ENCODE data around the gene ATF6B.

ATF6B gene

GRCh38 chr6:32127409-32127716, 683 bp downstream of the ATF6B start:
- H3K4me3 Mint-ChIP-seq: peak overlapping the region; percentile 100
- no peaks in the 10 kb centered on the region for H3K9me3 Mint-ChIP-seq
- ATAC-seq: no peak
- H3K27me3 Mint-ChIP-seq: no peaks in the 10 kb centered on the region
- peak overlapping the region; percentile 98 for H3K27ac Mint-ChIP-seq
- H3K4me1 Mint-ChIP-seq: peaks cover 59% of the 10 kb centered on the region
- H3K36me3 Mint-ChIP-seq: peaks cover 30% of the 10 kb centered on the region

GRCh38 chr6:32126880-32127279, 1.2 kb downstream of the ATF6B start:
- Mint-ChIP-seq H3K27ac (peak overlapping the region; percentile 98), H3K36me3 (peaks cover 35% of the 10 kb centered on the region), H3K27me3 (no peaks in the 10 kb centered on the region), H3K9me3 (no peaks in the 10 kb centered on the region), H3K4me1 (peaks cover 59% of the 10 kb centered on the region), H3K4me3 (peak overlapping the region; percentile 100)
- no peak for ATAC-seq

DNA sequence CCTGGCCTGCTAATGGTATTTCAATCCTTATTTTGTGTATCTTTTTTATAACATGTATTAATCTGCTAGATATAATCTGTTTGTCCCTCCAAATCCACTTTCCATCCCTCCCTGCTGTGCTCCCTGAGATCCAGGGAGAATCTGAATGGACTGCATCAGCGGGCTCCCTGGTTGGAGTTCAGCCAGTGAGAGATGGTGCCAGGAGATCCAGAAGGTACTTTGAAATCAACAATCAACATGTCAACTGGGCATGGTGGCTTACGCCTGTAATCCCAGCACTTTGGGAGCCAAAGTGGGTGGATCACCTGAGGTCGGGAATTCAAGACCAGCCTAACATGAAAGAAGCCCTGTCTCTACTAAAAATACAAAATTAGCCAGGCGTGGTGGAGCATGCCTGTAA, 4.4 kb downstream of the ATF6B start:
- Mint-ChIP-seq H3K27me3 (no peaks in the 10 kb centered on the region), H3K9me3 (no peaks in the 10 kb centered on the region), H3K4me1 (peaks cover 49% of the 10 kb centered on the region), H3K27ac (no peak overlapping the region), H3K4me3 (no peak overlapping the region), H3K36me3 (peaks cover 64% of the 10 kb centered on the region)
- no peak for ATAC-seq

DNA sequence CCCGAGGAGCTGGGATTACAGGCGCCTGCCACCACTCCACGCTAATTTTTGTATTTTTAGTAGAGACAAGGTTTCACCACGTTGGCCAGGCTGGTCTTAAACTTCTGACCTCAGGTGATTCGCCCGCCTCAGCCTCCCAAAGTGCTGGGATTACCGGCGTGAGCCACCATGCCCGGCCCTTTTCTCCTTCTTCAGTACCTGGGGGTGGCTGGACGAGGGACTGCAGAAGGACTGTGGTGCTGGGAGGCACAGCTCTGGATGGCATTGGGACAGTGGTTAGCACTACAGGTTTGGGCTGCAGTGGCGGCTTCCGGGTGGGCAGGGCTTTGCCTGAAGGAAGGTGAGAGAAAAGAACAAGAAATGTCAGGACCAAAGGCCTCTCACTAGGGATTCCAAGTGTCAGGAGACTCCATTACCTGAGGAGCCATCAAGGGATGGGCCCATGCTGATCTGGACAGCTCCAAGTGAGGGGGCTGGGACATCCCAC, 7.4 kb downstream of the ATF6B start:
- Mint-ChIP-seq H3K9me3 (no peaks in the 10 kb centered on the region), H3K27me3 (no peaks in the 10 kb centered on the region), H3K4me3 (no peak overlapping the region), H3K4me1 (peaks cover 23% of the 10 kb centered on the region), H3K27ac (no peak overlapping the region), H3K36me3 (peaks cover 71% of the 10 kb centered on the region)
- ATAC-seq: no peak

DNA sequence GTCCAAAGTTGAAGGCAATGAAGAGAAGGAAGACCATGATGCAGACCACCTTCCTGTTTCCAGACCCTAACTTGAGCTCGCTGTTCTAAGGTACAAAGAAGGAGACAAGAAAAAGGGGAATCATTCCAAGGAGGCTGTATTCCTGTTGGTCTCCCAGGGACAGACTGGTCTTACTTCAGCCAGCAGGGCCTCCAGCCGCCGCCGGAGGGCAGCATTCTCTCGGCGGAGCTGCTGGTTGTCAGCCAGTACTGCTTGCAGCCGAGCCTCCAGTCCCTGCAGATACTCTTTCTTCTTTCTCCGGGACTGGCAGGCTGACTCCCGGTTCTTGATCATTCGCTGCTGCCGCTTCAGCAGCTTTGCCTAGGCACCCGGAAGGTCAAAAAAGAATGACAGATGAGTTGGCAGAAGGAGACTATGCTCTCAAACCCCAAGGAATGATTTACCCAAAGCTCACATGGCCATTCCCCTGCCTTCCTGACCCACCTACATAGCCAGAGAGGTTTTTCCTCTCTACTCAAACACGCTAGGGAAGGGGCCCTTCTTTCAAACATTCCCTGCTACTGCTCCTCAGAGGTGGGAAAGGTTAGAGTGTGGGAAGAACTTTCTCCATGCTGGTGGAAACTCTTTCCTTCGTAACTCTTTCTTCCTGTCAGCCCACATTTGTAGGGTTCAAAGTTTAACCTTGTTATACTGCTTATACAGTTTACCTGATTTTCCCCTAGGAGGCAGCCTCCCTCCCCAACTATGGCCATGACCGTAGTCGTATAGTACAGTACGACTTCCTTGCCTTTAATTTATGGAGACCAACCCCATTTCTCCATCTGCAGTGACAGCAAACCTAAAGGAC, 9.0 kb downstream of the ATF6B start:
- H3K27me3 Mint-ChIP-seq: no peaks in the 10 kb centered on the region
- no peak overlapping the region for H3K4me3 Mint-ChIP-seq
- ATAC-seq: peak; percentile 89
- H3K9me3 Mint-ChIP-seq: no peaks in the 10 kb centered on the region
- H3K27ac Mint-ChIP-seq: no peak overlapping the region
- peaks cover 15% of the 10 kb centered on the region for H3K4me1 Mint-ChIP-seq
- H3K36me3 Mint-ChIP-seq: peaks cover 74% of the 10 kb centered on the region

DNA sequence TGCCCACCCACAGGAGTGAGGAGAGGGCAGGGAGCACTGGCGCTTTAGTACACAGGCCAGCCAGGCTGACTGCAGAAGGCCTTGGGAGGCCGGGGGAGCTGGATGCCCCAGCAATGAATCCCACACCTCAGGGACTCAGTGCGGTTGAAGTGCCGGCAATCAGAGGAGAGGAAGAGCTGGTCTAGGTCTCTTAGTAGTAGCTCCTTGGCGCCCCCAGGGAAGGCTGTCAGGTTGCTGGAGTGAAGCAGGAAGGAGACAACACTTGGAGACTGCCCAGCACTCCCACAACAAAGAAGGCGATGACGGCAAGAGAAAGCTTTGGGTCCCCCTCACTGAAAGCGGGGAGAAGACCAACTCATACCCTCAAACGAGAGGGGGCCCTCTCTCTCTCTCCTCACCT, 10.6 kb downstream of the ATF6B start:
- H3K4me1 Mint-ChIP-seq: peaks cover 23% of the 10 kb centered on the region
- no peak for ATAC-seq
- H3K27me3 Mint-ChIP-seq: no peaks in the 10 kb centered on the region
- no peak overlapping the region for H3K27ac Mint-ChIP-seq
- no peak overlapping the region for H3K4me3 Mint-ChIP-seq
- peaks cover 77% of the 10 kb centered on the region for H3K36me3 Mint-ChIP-seq
- H3K9me3 Mint-ChIP-seq: no peaks in the 10 kb centered on the region

- Mint-ChIP-seq H3K4me1 (peaks cover 23% of the 10 kb centered on the region), H3K27me3 (no peaks in the 10 kb centered on the region), H3K27ac (no peak overlapping the region), H3K36me3 (peaks cover 73% of the 10 kb centered on the region), H3K4me3 (no peak overlapping the region), H3K9me3 (no peaks in the 10 kb centered on the region)
- no peak for ATAC-seq
These were observed 11.4 kb downstream of the ATF6B start for GRCh38 chr6:32116674-32117073.

DNA sequence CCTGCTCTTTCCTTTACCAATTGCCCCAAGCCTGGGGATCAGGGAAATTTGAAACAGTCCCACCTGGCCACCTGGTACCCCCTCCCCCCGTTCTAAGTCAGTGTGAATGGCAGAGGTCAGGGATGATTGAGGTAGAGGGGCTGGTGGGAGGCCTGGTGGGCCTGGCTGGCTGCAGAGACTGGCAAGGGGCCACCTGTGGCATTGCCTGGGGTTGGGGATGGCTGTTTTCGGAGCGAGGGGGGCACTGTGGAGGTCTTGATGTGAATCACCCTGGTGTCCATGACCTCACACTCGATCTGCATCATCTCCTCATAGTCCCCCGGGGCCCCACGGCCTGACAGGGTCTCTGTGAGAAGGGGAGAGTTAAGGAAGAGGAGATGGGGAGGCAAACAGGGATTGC, 12.4 kb downstream of the ATF6B start:
- Mint-ChIP-seq H3K4me3 (no peak overlapping the region), H3K4me1 (peaks cover 23% of the 10 kb centered on the region), H3K36me3 (peaks cover 69% of the 10 kb centered on the region), H3K9me3 (no peaks in the 10 kb centered on the region), H3K27ac (no peak overlapping the region), H3K27me3 (no peaks in the 10 kb centered on the region)
- no peak for ATAC-seq

- Mint-ChIP-seq H3K27me3 (no peaks in the 10 kb centered on the region), H3K4me1 (peaks cover 25% of the 10 kb centered on the region), H3K4me3 (no peak overlapping the region), H3K36me3 (peaks cover 61% of the 10 kb centered on the region), H3K27ac (no peak overlapping the region), H3K9me3 (no peaks in the 10 kb centered on the region)
- no peak for ATAC-seq
These were observed 13.2 kb downstream of the ATF6B start for GRCh38 chr6:32114796-32115195.

GRCh38 chr6:32113386-32114352, 14.4 kb downstream of the ATF6B start:
- H3K4me3 Mint-ChIP-seq: no peak overlapping the region
- no peak for ATAC-seq
- peaks cover 52% of the 10 kb centered on the region for H3K36me3 Mint-ChIP-seq
- H3K27ac Mint-ChIP-seq: peak overlapping the region; percentile 3
- peaks cover 26% of the 10 kb centered on the region for H3K4me1 Mint-ChIP-seq
- H3K27me3 Mint-ChIP-seq: peaks cover 5% of the 10 kb centered on the region
- H3K9me3 Mint-ChIP-seq: no peaks in the 10 kb centered on the region

GRCh38 chr6:32112431-32112980, 15.5 kb downstream of the ATF6B start:
- Mint-ChIP-seq H3K4me1 (peaks cover 34% of the 10 kb centered on the region), H3K36me3 (peaks cover 45% of the 10 kb centered on the region), H3K27me3 (peaks cover 15% of the 10 kb centered on the region), H3K9me3 (no peaks in the 10 kb centered on the region), H3K4me3 (no peak overlapping the region), H3K27ac (peak overlapping the region; percentile 3)
- no peak for ATAC-seq

DNA sequence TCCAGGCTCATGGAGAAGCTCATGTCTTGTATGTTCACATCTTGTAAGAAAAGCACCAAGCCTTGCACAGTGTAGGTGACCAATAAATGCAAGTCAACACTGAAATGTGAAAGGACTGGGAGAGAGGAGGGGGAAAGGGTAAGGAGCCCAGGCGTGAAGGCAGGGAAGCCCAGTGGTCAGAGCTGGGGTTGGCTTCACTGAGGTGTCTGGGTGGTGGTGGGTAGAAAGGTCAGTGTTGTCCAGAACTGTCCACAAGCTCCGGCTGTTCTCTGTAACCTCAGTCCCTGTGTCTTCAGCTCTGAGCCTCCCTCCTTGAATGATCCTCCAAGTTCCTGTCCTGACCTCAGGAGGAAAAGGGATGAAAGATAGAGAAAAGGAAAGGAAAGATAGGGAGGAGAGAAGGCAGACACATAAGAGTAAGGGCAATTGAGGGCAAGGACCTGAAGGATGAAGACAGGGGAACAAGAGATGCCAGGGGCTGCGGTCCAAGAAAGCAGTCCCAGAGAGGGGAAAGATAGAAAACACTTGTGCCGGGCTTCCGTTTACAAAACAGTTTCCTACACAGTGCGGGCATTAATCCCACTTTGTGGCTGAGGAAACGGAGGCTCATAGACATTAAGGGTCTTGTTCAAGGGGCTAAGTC, 16.5 kb downstream of the ATF6B start:
- peaks cover 36% of the 10 kb centered on the region for H3K4me1 Mint-ChIP-seq
- no peak overlapping the region for H3K27ac Mint-ChIP-seq
- peaks cover 25% of the 10 kb centered on the region for H3K27me3 Mint-ChIP-seq
- no peaks in the 10 kb centered on the region for H3K9me3 Mint-ChIP-seq
- no peak for ATAC-seq
- peaks cover 39% of the 10 kb centered on the region for H3K36me3 Mint-ChIP-seq
- no peak overlapping the region for H3K4me3 Mint-ChIP-seq

DNA sequence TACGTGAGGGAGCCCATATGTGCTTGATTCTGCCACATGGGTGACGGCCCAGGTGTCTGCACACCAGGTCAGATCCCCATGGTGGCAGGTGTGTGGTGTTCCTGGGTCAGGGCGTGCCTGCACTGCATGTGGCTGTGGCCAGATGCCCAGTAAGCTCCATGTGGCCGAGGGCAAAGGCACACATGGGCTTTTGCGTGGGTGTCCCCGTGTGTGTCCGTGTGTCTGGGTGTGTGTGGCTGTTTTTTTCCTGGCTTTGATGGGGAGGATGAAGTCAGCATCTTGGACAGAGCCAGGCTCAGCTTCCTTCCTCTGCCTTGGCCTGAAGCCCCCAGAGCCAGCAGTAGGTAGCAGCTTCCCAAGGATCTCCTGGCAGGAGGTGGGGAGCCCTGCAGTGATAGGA, 17.4 kb downstream of the ATF6B start:
- Mint-ChIP-seq H3K4me3 (no peak overlapping the region), H3K4me1 (peaks cover 36% of the 10 kb centered on the region), H3K36me3 (peaks cover 30% of the 10 kb centered on the region), H3K27ac (no peak overlapping the region), H3K9me3 (no peaks in the 10 kb centered on the region), H3K27me3 (peaks cover 34% of the 10 kb centered on the region)
- no peak for ATAC-seq

GRCh38 chr6:32109765-32110160, 18.3 kb downstream of the ATF6B start:
- no peaks in the 10 kb centered on the region for H3K9me3 Mint-ChIP-seq
- H3K4me3 Mint-ChIP-seq: no peak overlapping the region
- no peak for ATAC-seq
- H3K4me1 Mint-ChIP-seq: peaks cover 36% of the 10 kb centered on the region
- H3K36me3 Mint-ChIP-seq: peaks cover 21% of the 10 kb centered on the region
- H3K27ac Mint-ChIP-seq: no peak overlapping the region
- peaks cover 43% of the 10 kb centered on the region for H3K27me3 Mint-ChIP-seq

All from stimulated activated memory B cell treated with anti-CD40 and anti-IgM and Interleukin-4, amounts not matched to agents 10 μg/mL and 1 μg/mL and 100 μg/mL, for 72 hours (primary cell).